PC-9 (cell line): ENCODE results near the gene TPST2. TPM values are rescaled to one million over a fixed set of nuclear protein-coding genes. Genes with fewer than 3 reads are reported as not detected.

Experiments used
- BruUV-seq: library from RNA; stranded (reverse); fragments of 400-500 nt; replicated peaks from 2 replicates; lab custom pipeline; 2021; lab: Mats Ljungman, UMichigan
- CTCF ChIA-PET: fragments of 300-600 bp; sonication (Branson Sonifier 250); formaldehyde crosslinking; loops from one replicate; lab custom pipeline; 2022; ENCODE audit warnings: antibody characterized with exemption; lab: Charles Lee
- POLR2A ChIA-PET: fragments of 300-600 bp; sonication (Branson Sonifier 250); formaldehyde crosslinking; loops from one replicate; lab custom pipeline; 2022; ENCODE audit warnings: antibody characterized with exemption; ENCODE audit not compliant: unreplicated experiment; lab: Charles Lee
- DNase-seq, 2 experiments: peaks; one replicate each; pipeline versions ENCODE4 v3.0.0 to v3.0.0-alpha.2; 2015 to 2022; ENCODE audit warnings: mixed read lengths in 1 of 2
- H2AFZ ChIP-seq: fragments of 200-600 bp; sonication (generic); 2 replicates; pipeline ENCODE4 v1.8.1; 2017; ENCODE audit warnings: antibody characterized with exemption
- H3F3A ChIP-seq: fragments of 200-600 bp; sonication (generic); 2 replicates; pipeline ENCODE4 v1.8.1; 2017; ENCODE audit warnings: antibody characterized with exemption, mild to moderate bottlenecking, low read depth; ENCODE audit not compliant: insufficient read depth
- H3K27ac ChIP-seq: fragments of 200-600 bp; sonication (generic); 2 replicates; pipeline ENCODE4 v1.6.1; 2016; ENCODE audit warnings: mixed run types
- H3K27me3 ChIP-seq: fragments of 200-600 bp; sonication (generic); 2 replicates; pipeline ENCODE4 v1.6.1; 2016; ENCODE audit warnings: low read depth, mixed run types; ENCODE audit not compliant: insufficient read depth
- H3K36me3 ChIP-seq: fragments of 200-600 bp; sonication (generic); 2 replicates; pipeline ENCODE4 v1.6.1; 2016; ENCODE audit warnings: low read depth, mixed run types
- H3K4me1 ChIP-seq: fragments of 200-600 bp; sonication (generic); replicated peaks from 2 replicates; pipeline ENCODE4 v1.6.1; 2016; ENCODE audit warnings: mixed run types; ENCODE audit not compliant: insufficient read depth
- H3K4me2 ChIP-seq: fragments of 200-600 bp; sonication (generic); 2 replicates; pipeline ENCODE4 v1.6.1; 2017; ENCODE audit warnings: mixed run types
- H3K4me3 ChIP-seq: fragments of 200-600 bp; sonication (generic); 2 replicates; pipeline ENCODE4 v1.6.1; 2016; ENCODE audit warnings: mixed run types
- H3K79me2 ChIP-seq: fragments of 200-600 bp; sonication (generic); 2 replicates; pipeline ENCODE4 v1.6.1; 2017; ENCODE audit warnings: low read depth, mixed run types
- H3K9me2 ChIP-seq: fragments of 200-600 bp; sonication (generic); 2 replicates; pipeline ENCODE4 v1.8.1; 2017; ENCODE audit warnings: mild to moderate bottlenecking; ENCODE audit not compliant: insufficient read depth
- H3K9me3 ChIP-seq: fragments of 200-600 bp; sonication (generic); 2 replicates; pipeline ENCODE4 v1.8.1; 2016; ENCODE audit warnings: low read depth; ENCODE audit not compliant: insufficient read depth
- H4K20me1 ChIP-seq: fragments of 200-600 bp; sonication (generic); 2 replicates; pipeline ENCODE4 v1.8.1; 2017; ENCODE audit not compliant: insufficient read depth
- EZH2 ChIP-seq: fragments of 200-600 bp; sonication (generic); IDR thresholded peaks from 2 replicates; pipeline ENCODE4 v1.8.0; 2017; ENCODE audit warnings: antibody characterized with exemption, low read depth
- intact Hi-C: fragments of 100-400 bp; cut with micrococcal nuclease; formaldehyde crosslinking; loops from one replicate; pipeline ENCODE4 v1.10.0; 2022; ENCODE audit not compliant: unreplicated experiment
- total RNA-seq: library from RNA; stranded (reverse); gene quantifications from 2 replicates; pipeline ENCODE4 v1.2.3, GENCODE V29; 2021
- TF ChIP-seq, protein P1 (sequence below): fragments of 200-600 bp; sonication (generic); conservative IDR thresholded peaks from 2 replicates; pipeline ENCODE4 v1.6.1; 2017; ENCODE audit warnings: mixed run types, antibody characterized with exemption, mild to moderate bottlenecking, moderate library complexity

TPST2 gene
- total RNA-seq, 1 experiment from 2014 or later, result 13.5 TPM

DNA sequence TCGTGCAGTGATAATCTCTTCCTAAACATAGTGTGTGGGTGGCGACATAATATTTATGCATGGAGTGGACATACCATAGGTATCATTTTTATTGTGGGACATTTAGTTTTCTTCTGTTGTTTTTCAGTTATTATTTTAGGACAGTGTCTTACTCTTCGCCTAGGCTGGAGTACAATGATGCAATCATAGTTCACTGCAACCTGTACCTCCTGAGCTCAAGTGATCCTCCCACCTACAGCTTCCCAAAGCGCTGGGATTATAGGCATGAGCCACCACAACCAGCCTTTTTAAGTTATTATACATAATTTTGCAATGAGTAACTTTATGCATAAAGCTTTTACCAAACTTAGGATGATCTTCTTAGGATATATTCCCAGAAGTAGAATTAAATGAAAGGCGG is 103.5 kb downstream of the TPST2 start:
- no peaks in the 10 kb centered on the region for H4K20me1 ChIP-seq
- no peak for TF ChIP-seq EZH2
- TF ChIP-seq, protein P1, sequence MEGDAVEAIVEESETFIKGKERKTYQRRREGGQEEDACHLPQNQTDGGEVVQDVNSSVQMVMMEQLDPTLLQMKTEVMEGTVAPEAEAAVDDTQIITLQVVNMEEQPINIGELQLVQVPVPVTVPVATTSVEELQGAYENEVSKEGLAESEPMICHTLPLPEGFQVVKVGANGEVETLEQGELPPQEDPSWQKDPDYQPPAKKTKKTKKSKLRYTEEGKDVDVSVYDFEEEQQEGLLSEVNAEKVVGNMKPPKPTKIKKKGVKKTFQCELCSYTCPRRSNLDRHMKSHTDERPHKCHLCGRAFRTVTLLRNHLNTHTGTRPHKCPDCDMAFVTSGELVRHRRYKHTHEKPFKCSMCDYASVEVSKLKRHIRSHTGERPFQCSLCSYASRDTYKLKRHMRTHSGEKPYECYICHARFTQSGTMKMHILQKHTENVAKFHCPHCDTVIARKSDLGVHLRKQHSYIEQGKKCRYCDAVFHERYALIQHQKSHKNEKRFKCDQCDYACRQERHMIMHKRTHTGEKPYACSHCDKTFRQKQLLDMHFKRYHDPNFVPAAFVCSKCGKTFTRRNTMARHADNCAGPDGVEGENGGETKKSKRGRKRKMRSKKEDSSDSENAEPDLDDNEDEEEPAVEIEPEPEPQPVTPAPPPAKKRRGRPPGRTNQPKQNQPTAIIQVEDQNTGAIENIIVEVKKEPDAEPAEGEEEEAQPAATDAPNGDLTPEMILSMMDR, result no peak
- no peak for DNase-seq
- no peaks in the 10 kb centered on the region for H3K27me3 ChIP-seq
- ChIA-PET POLR2A (no interaction called here), CTCF (no interaction called here)
- no peak overlapping the region for H3K4me3 ChIP-seq
- peaks cover 17% of the 10 kb centered on the region for H3K4me1 ChIP-seq
- no TSS peak for BruUV-seq
- intact Hi-C loops, result no loop called here
- no peak overlapping the region for H3K27ac ChIP-seq
- H3K79me2 ChIP-seq, result peaks cover 36% of the 10 kb centered on the region
- H3K9me3 ChIP-seq, result no peaks in the 10 kb centered on the region
- peaks cover 4% of the 10 kb centered on the region; the same call in 1 of the 2 replicates for H3F3A ChIP-seq
- H3K4me2 ChIP-seq, result no peak overlapping the region
- no peak overlapping the region for H2AFZ ChIP-seq
- 0 out of 2 replicates have a peak, but pooled peaks cover 7% of the 10 kb centered on the region for H3K36me3 ChIP-seq
- no peaks in the 10 kb centered on the region for H3K9me2 ChIP-seq

DNA sequence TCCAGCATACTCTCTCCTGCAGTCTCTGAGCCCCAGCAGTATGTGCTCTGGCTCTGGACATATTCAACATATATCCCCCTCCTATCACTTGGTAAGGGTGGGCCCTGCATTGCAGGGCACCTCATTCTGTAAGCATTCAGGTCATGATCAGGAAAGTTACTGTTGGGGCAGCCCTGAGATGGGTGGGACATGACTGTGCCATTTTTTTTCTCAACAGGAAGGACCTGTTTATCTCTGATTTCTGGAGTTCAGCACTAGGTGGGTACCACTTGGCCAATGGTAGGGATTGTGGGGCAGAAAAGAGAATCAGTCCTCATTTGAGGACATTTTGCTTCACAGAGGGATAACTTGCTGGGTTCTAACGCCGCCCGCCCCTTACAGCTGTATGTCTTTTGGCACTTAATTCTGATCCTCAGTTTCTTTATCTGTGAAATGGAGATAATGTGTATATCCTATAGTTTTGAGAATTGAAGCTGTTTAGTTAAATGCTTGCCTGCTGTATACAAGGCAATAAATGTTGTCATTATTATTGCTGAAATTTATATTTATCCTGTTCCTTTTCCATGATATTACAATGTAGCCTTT is 104.0 kb downstream of the TPST2 start:
- Histone ChIP-seq H3K9me2 (no peaks in the 10 kb centered on the region), H2AFZ (no peak overlapping the region), H3K27me3 (no peaks in the 10 kb centered on the region), H3K4me2 (peak overlapping the region; percentile 79; the same call in 1 of the 2 replicates), H3K36me3 (0 out of 2 replicates have a peak, but pooled peaks cover 7% of the 10 kb centered on the region), H3F3A (no peaks in the 10 kb centered on the region), H3K27ac (no peak overlapping the region), H3K4me1 (peaks cover 22% of the 10 kb centered on the region), H3K9me3 (no peaks in the 10 kb centered on the region), H4K20me1 (no peaks in the 10 kb centered on the region), H3K4me3 (no peak overlapping the region), H3K79me2 (peaks cover 36% of the 10 kb centered on the region)
- CTCF ChIA-PET, result no interaction called here
- POLR2A ChIA-PET, result no interaction called here
- intact Hi-C loops, result no loop called here
- BruUV-seq, result no TSS peak
- no peak for TF ChIP-seq EZH2
- TF ChIP-seq, protein P1, result no peak
- DNase-seq, result no peak

DNA sequence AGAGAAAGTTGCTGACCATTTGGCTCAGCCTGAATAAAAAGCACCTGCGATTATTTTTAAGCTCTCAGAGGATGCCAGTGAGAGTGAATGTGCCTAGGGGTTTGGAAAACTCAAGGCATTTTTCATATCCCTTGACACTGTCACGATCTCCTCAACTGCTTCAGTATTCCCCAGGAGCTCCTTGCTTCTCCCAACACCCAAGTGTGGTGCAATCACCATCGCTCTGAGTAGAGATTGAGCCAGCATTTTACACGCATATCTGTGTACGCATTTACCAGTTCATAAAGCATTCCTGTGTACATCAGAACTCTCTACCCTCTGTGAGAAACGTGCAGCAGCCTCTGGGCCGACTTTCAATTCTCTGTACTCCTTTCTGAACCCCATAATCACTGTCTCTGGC is 104.9 kb downstream of the TPST2 start:
- Histone ChIP-seq H3F3A (no peaks in the 10 kb centered on the region), H3K9me3 (no peaks in the 10 kb centered on the region), H3K36me3 (0 out of 2 replicates have a peak, but pooled peaks cover 6% of the 10 kb centered on the region), H3K4me3 (peak overlapping the region; percentile 81; the same call in 1 of the 2 replicates), H3K79me2 (peaks cover 36% of the 10 kb centered on the region), H3K9me2 (no peaks in the 10 kb centered on the region), H3K27ac (no peak overlapping the region), H2AFZ (no peak overlapping the region), H3K27me3 (no peaks in the 10 kb centered on the region), H3K4me2 (peak overlapping the region; percentile 79), H4K20me1 (no peaks in the 10 kb centered on the region), H3K4me1 (peaks cover 23% of the 10 kb centered on the region)
- no peak for TF ChIP-seq EZH2
- TF ChIP-seq, protein P1, result no peak
- no TSS peak for BruUV-seq
- ChIA-PET CTCF (no interaction called here), POLR2A (interaction anchor here (0.5 kb wide), 1 partner anchor 1434 kb away, joined by 5 read pairs; the partner anchor contains the start of gene PITPNB)
- intact Hi-C loops, result no loop called here
- no peak for DNase-seq
